ENCODE measurements around the gene FER. TPM values are rescaled to one million over a fixed set of nuclear protein-coding genes. Genes with fewer than 3 reads are reported as not detected.

The FER gene
- polyA plus RNA-seq, 3 donors, result 2.4 to 14.7 (median 6.2) TPM

DNA sequence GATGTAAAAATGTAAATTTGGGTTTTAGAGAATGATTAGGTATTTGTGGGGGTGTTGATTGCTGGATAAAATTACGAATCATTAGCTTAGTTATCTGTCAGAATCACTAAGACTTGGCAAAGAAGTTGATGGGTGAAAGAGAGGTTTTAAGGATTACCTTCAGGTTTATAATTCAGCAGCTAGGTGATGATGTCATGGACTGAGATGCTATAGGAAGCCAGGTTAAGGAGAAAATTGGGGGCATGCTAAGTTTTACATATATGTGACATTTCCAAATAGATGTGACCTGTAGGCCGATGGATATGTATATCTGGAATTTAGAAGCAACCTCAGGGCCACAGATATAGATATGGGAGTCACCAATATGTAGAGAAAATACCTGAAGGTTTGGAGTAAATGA is 228.0 kb downstream of the FER start:
- Mint-ChIP-seq H3K9me3 (no peaks in the 10 kb centered on the region), H3K36me3 (peaks cover 7 to 9% of the 10 kb centered on the region in 2 donors), H3K4me3 (no peak overlapping the region), H3K27ac (no peak overlapping the region), H3K27me3 (ENCODE audit: low read depth in 3 of 3) (no peaks in the 10 kb centered on the region), H3K4me1 (no peaks in the 10 kb centered on the region)
- Histone ChIP-seq H3K36me3 (replicated peaks in 1 of 2; ENCODE audit: control insufficient read depth in 1 of 2, insufficient read depth in 2 of 2, low read length in 2 of 2) (peaks cover 0 to 5% of the 10 kb centered on the region in 2 donors), H3K4me2 (replicated peaks; ENCODE audit: extremely low read depth, low read length, poor library complexity, severe bottlenecking) (no peak overlapping the region), H3K9ac (ENCODE audit: insufficient read depth, low read length, poor library complexity, severe bottlenecking) (no peak overlapping the region), H2AFZ (ENCODE audit: insufficient read depth, low read depth, low read length, poor library complexity, severe bottlenecking) (no peak overlapping the region), H3K79me2 (ENCODE audit: insufficient read depth, low read length) (no peaks in the 10 kb centered on the region), H3K27me3 (ENCODE audit: control insufficient read depth in 2 of 2, insufficient read depth in 2 of 2, low read length in 2 of 2) (no peaks in the 10 kb centered on the region), H3K4me3 (replicated peaks in 1 of 3; ENCODE audit: low read depth in 2 of 3, low read length in 3 of 3) (no peak overlapping the region), H3K9me3 (replicated peaks in 1 of 2; ENCODE audit: control insufficient read depth in 1 of 2, insufficient read depth in 1 of 2, low read length in 2 of 2) (no peaks in the 10 kb centered on the region), H4K20me1 (ENCODE audit: insufficient read depth, low read length) (no peaks in the 10 kb centered on the region), H3K4me1 (ENCODE audit: control insufficient read depth in 1 of 2, insufficient read depth in 2 of 2, low read length in 2 of 2) (no peaks in the 10 kb centered on the region), H3K27ac (ENCODE audit: low read depth in 1 of 2, low read length in 2 of 2) (no peak overlapping the region)
- WGBS (ENCODE audit: insufficient coverage), result 100% methylated on average over 2 of the region's 2 CpGs
- TF ChIP-seq, protein P1, sequence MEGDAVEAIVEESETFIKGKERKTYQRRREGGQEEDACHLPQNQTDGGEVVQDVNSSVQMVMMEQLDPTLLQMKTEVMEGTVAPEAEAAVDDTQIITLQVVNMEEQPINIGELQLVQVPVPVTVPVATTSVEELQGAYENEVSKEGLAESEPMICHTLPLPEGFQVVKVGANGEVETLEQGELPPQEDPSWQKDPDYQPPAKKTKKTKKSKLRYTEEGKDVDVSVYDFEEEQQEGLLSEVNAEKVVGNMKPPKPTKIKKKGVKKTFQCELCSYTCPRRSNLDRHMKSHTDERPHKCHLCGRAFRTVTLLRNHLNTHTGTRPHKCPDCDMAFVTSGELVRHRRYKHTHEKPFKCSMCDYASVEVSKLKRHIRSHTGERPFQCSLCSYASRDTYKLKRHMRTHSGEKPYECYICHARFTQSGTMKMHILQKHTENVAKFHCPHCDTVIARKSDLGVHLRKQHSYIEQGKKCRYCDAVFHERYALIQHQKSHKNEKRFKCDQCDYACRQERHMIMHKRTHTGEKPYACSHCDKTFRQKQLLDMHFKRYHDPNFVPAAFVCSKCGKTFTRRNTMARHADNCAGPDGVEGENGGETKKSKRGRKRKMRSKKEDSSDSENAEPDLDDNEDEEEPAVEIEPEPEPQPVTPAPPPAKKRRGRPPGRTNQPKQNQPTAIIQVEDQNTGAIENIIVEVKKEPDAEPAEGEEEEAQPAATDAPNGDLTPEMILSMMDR (IDR thresholded peaks at IDR 0.05), result no peak
- intact Hi-C loops (cut with micrococcal nuclease), result no loop called here
- DNase-seq, result no peak

DNA sequence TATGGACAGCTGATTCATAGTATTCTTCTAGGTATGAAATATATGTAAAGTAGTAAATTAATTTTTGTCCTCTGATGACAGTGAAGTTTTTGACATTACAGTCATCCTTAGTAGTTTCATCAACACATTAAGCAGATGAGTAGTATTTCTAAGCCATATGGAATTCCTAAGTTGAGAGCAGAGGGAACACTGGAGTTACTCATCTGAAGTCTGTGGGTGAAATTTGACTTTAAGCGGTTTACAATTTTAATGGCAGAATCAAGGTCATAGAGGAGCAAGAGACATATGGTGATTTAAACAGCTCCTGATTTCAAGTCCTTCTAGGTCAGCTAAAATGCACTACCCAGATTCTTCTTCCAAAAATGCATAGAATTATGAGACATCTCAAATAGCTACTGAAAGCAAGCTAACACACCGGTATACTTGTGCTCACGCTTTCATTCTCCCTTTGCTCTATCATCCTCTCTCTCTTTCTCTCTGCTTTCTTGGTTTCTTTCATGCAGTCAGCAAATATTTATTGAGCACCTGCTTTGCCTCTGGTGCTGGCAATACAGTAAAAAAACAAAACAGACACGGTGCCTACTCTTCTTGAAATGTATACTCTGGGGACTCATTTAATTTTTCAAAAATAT is 235.9 kb downstream of the FER start:
- H4K20me1 ChIP-seq (ENCODE audit: insufficient read depth, low read length), result no peaks in the 10 kb centered on the region
- no peak overlapping the region for H3K27ac ChIP-seq (ENCODE audit: low read depth in 1 of 2, low read length in 2 of 2)
- Mint-ChIP-seq H3K27ac (no peak overlapping the region), H3K9me3 (peaks cover 0 to 18% (median 5%) of the 10 kb centered on the region in 7 donors), H3K36me3 (peaks cover 10 to 12% of the 10 kb centered on the region in 2 donors), H3K4me3 (no peak overlapping the region), H3K27me3 (ENCODE audit: low read depth in 3 of 3) (no peaks in the 10 kb centered on the region), H3K4me1 (no peaks in the 10 kb centered on the region)
- TF ChIP-seq, protein P1 (IDR thresholded peaks at IDR 0.05), result no peak
- DNase-seq, result no peak
- no peaks in the 10 kb centered on the region for H3K36me3 ChIP-seq (replicated peaks in 1 of 2; ENCODE audit: control insufficient read depth in 1 of 2, insufficient read depth in 2 of 2, low read length in 2 of 2)
- WGBS (ENCODE audit: insufficient coverage), result 96% methylated on average over 2 of the region's 4 CpGs
- H3K79me2 ChIP-seq (ENCODE audit: insufficient read depth, low read length), result no peaks in the 10 kb centered on the region
- H3K4me2 ChIP-seq (replicated peaks; ENCODE audit: extremely low read depth, low read length, poor library complexity, severe bottlenecking), result no peak overlapping the region
- no peak overlapping the region for H3K4me3 ChIP-seq (replicated peaks in 1 of 3; ENCODE audit: low read depth in 2 of 3, low read length in 3 of 3)
- intact Hi-C loops (cut with micrococcal nuclease), result no loop called here
- no peak overlapping the region for H2AFZ ChIP-seq (ENCODE audit: insufficient read depth, low read depth, low read length, poor library complexity, severe bottlenecking)
- H3K27me3 ChIP-seq (ENCODE audit: control insufficient read depth in 2 of 2, insufficient read depth in 2 of 2, low read length in 2 of 2), result no peaks in the 10 kb centered on the region
- no peaks in the 10 kb centered on the region for H3K4me1 ChIP-seq (ENCODE audit: control insufficient read depth in 1 of 2, insufficient read depth in 2 of 2, low read length in 2 of 2)
- H3K9me3 ChIP-seq (replicated peaks in 1 of 2; ENCODE audit: control insufficient read depth in 1 of 2, insufficient read depth in 1 of 2, low read length in 2 of 2), result no peaks in the 10 kb centered on the region
- no peak overlapping the region for H3K9ac ChIP-seq (ENCODE audit: insufficient read depth, low read length, poor library complexity, severe bottlenecking)

Measured in CD14-positive monocyte (primary cell).